Inflammatory macrophage treated with lipopolysaccharide for 1 hour (primary cell): Measurements from ENCODE around the gene MGAT5.

Source experiments
- DNase-seq, 2 donors: peaks; one replicate each; pipeline ENCODE4 v3.0.0-alpha.2; 2020 to 2022

MGAT5 gene

DNA sequence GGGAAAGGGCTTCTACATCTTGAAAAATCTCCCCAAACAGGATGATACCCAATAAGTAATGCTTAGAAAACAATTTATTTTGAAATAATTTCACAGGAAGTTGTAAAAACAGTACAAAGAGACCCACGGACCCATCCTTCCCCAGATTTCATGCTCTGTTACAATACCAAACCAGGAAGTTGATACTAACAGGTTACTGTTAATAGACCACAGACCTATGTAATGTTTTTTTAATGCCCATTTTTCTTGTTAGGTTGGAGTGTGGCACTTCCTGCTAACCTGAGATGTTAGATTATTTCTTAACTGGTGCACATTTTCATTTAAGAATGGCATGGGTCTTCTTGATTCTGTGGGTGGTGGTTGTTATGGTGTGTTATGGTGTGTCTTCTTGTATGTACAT, 21.4 kb upstream of the MGAT5 start:
- DNase-seq = no peak

DNA sequence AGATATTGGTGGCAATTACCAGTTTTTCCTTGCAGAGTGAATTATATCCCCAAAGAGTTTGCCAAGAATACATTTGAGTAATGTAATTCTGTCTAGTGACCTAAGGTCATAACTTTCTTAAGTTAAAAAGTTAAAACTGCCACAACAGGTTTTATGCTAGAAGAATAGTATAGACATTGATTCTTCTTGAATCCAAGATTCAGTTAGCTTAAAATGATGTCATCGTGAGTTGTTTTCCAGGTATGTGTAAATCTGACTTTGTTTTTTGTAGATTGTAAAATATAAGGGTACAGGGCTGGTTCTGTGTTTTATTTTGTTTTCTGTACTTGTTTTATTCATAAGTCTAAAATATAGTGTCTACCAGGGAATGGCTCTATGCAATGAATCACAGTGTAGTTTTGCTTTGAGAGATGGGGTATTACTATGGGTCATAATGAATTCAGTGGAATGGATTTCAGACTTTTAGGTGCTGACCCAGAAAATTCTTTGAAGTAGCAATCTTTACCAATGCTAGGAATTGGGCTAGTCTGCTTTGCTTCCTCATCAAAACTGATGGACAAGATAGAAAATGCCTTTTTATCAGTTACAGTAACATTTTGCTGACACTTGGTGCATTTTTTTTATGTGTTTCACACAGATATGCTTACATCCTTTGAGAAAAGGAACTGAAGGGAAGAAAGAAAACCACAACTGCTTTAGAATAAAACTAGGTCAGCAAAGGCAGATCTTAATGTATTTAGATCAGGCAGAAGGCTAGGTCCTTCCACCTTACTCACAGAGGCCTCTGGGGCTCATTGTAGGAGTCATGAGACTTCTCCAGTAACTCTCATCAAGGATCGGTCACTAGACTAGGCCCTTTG, 20.8 kb upstream of the MGAT5 start:
- peak in 1 of 2 donors; percentile 15 for DNase-seq

- DNase-seq = no peak
Observed at GRCh38 chr2:134233728-134234136, 20.1 kb upstream of the MGAT5 start.

GRCh38 chr2:134234535-134234934, 19.3 kb upstream of the MGAT5 start:
- DNase-seq = no peak

- DNase-seq = no peak
Observed at GRCh38 chr2:134235510-134236144, 18.2 kb upstream of the MGAT5 start.

- no peak for DNase-seq
Observed at GRCh38 chr2:134238371-134238770, 15.5 kb upstream of the MGAT5 start.

DNA sequence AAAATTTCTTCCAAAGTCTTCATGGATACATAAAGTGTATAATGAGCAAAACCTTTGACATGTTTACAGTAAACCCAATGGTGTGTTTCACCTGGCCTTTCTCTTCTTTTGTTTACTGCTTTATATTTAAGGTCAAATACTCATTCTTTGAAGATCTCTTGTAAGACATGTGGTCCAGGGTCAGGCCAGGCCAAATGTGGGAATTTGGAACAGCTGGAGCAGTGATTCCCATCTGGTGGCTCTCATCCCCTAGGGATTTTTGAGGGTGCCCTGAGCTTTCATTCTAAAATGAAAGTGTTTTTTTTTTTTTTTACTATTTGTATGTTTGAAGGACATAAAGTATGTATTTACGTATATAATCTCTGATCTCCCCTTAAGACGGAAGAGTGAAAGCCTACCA, 13.8 kb upstream of the MGAT5 start:
- no peak for DNase-seq

DNA sequence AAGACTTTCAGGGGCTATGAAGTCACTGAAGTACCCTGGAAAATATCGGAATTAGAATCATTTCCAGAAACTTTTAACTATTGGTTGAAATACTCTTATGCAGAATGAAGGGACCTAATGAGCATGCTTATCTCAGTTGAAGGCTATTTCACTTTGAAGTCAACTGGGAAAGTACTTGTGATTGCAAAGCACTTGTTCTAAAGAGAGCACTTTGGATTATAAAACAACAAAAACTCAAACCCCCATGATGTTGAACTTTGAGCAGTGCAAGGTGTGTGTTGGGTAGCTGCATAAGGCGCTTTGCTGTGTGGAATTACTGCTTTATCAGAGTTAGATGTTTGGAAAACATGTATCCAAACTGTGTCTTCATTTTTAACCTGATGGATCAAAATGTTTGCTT, 12.0 kb upstream of the MGAT5 start:
- no peak for DNase-seq

DNA sequence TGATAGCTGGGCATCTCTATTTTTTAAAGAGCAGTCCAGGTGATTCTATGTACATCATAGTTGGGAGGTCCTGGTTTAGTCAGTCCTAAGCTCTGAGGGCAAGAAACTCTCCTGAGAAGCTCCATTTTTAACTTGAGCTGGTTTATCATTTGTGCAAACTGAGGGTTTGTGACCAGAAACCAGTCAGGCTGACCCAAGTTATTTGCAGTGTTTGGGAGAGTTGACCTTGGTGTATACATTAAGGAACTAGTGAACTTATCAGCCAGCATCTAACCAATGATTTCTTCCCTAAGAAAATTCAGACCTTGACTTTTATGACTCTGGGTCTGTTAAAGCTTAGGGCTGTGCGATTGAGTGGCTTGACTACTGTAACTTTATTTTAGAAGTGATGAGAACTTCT, 10.6 kb upstream of the MGAT5 start:
- no peak for DNase-seq

- no peak for DNase-seq
Observed at GRCh38 chr2:134244086-134244485, 9.8 kb upstream of the MGAT5 start.

DNA sequence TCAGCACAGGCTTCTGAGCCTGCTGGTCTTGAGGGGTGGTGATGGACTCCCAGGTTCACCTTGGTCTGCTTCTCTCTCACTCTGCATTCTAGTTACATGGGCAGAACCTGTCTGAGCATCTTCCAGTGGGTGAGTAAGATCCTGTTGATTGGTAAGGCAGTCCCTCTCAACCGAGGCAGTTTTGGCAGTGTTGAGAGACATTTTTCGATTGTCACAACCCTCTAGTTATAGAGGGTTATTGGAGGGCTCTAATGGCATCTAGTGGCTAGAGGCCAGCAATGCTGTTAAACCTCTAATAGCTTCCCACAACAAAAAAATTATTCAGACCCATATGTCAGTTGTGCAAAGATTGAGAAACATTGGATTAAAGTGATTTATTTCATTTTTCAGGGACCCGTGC, 9.3 kb upstream of the MGAT5 start:
- no peak for DNase-seq

GRCh38 chr2:134245340-134245984, 8.4 kb upstream of the MGAT5 start:
- peak; percentile 58 to 90 for DNase-seq

- DNase-seq = no peak
Observed at GRCh38 chr2:134246154-134246874, 7.6 kb upstream of the MGAT5 start.

DNA sequence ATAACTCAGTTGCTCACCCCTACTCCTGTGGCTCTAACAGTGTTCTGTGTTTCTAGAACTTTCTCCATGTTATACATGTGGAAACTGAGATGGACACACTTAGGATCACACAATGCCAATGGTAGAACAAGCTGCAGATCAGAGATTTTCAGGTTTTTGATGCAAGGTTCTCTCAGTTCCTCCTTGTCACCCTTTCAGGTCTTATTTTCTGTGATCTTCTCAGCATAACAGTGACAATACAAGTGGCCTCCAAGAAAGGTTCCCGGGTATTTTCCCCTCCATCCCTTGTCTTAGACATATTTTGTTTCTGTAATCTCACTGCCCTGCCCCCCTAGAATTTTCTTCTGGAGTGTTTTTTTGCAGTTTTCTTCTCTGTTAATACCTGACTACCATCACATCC, 6.2 kb upstream of the MGAT5 start:
- no peak for DNase-seq

GRCh38 chr2:134248913-134249312, 5.0 kb upstream of the MGAT5 start:
- no peak for DNase-seq

- DNase-seq = no peak
Observed at GRCh38 chr2:134249755-134250154, 4.1 kb upstream of the MGAT5 start.

GRCh38 chr2:134250840-134251461, 2.9 kb upstream of the MGAT5 start:
- no peak for DNase-seq

GRCh38 chr2:134252092-134252750, 1.7 kb upstream of the MGAT5 start:
- no peak for DNase-seq

DNA sequence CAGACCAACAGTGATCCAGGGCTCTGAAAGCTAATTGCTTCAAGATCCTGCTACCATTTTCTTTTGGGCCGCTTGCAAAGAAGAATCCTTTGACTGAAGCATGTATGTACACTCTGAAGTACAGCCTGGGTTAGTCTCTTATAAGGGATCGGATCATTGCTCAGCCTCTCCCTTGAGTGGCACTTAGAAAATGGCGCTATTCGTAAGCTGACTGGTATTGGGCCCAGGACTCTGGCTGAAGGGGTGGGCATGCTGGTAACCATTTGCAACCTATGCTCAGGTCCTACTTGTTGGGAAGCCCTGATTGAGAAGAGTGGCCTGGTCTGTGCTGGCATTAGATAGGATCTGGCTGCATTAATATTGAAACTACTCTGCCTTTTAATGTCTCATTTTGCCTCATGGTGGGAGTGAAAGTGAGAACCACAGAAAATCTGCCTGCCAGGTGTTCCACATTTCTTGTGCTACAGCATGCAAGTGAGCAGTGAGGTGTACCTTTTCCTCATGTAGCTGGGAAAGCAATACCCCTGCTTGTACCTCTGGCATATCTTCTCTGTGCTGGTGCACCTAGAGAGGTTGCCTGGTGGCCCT, 661 bp upstream of the MGAT5 start:
- no peak for DNase-seq

DNA sequence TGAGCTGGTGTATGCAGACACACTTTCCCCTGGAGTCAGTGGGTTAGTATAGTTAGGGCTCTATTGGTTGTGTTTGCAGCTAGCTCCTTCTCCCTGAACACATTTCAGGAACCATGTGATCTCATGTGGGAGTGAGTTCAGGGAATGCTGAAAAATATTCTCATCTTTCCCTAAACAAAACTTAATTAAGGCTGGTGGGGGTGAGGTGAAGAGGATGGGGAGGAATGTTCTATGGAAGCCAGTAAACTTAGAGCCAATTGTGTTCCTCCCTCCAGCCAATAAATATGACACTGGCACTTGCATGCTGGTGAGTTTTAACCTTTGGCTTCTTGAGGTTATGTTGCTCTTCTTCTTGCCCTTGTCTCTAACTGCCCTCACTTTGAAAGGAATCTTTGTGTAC, 952 bp downstream of the MGAT5 start:
- no peak for DNase-seq

DNA sequence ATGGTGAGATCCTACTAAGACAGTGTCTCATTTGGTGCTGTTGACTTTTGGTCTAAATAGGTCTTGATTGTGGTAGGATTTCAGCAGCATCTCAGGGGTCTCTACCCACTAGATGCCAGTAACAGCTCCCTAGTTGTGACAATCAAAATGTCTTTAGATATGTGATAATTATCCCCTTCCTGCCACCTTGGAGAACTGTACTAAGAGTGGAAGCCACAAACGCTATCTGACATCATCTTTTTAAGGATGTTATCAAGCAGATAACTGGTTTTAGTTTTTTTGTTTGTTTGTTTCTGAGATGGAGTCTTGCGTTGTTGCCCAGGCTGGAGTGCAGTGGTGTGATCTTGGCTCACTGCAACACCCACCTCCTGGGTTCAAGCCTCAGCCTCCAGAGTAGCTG, 3.1 kb downstream of the MGAT5 start:
- DNase-seq = no peak

DNA sequence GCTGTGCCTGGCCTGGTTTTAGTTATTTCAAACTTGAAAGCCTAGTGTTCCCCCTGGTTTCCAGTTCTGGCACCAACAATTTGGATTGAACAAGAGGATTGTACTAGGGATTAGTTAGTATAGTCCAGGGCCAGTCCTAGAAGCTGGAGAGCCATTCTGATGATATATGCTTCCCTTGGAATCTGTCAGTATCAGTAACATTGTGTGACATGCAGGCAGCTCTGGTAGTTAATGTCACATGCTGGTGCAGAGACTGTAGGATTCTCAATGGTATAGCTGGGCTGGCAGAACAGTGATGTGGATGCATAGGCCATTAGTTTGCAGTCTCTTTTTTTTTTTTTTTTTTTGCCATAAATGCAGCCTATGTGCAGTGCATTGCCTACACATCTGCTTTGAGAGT, 3.6 kb downstream of the MGAT5 start:
- DNase-seq = no peak
